HCT116 (cell line): Measurements from ENCODE around the gene AIFM1. TPM values are rescaled to one million over a fixed set of nuclear protein-coding genes. Genes with fewer than 3 reads are reported as not detected.

ENCODE experiments used
- ATAC-seq: fragments of 200-7000 bp; cut with Tn5 transposase; 2 replicates; pipeline ENCODE4 v1.9.1; 2020; ENCODE audit warnings: mild to moderate bottlenecking, moderate library complexity
- BruUV-seq: library from RNA; stranded (reverse); fragments of 400-500 nt; replicated peaks from 2 replicates; lab custom pipeline; 2021; lab: Mats Ljungman, UMichigan
- CTCF ChIA-PET: fragments of 300-600 bp; sonication (Branson Sonifier 250); formaldehyde crosslinking; loops from one replicate; lab custom pipeline; 2021; ENCODE audit warnings: antibody characterized with exemption; lab: Charles Lee
- POLR2A ChIA-PET: fragments of 300-600, 350-600 bp; sonication (Branson Sonifier 250); formaldehyde crosslinking; loops from one replicate; lab custom pipeline; 2021; ENCODE audit warnings: antibody characterized with exemption; lab: Charles Lee
- RAD21 ChIA-PET, 2 experiments: fragments of 300-600 bp; sonication (Branson Sonifier 250); formaldehyde crosslinking; loops; one replicate each; lab custom pipeline; 2023; ENCODE audit warnings: low total read pairs in 2 of 2; ENCODE audit not compliant: uncharacterized antibody in 2 of 2, unreplicated experiment in 2 of 2, low non-redundant PET in 1 of 2; lab: Charles Lee
- DNase-seq: peaks from one replicate; pipeline ENCODE4 v3.0.0-alpha.2; 2010; ENCODE audit warnings: low read depth, low spot score
- H2AFZ ChIP-seq: fragments of 200-600 bp; shearing (Covaris generic), sonication (generic); 2 replicates; pipeline ENCODE4 v1.6.1; 2017; ENCODE audit warnings: low read depth, mixed run types, mixed read lengths, antibody characterized with exemption, low read length; ENCODE audit not compliant: poor library complexity, severe bottlenecking
- H3K27ac ChIP-seq: 2 replicates; pipeline ENCODE4 v1.5.1; 2012; ENCODE audit warnings: low read depth, low read length
- H3K27me3 ChIP-seq: fragments of 200-600 bp; sonication (generic); 2 replicates; pipeline ENCODE4 v1.6.1; 2016; ENCODE audit warnings: mixed run types, low read length, mixed read lengths; ENCODE audit not compliant: insufficient read depth
- H3K36me3 ChIP-seq, 2 experiments: fragments of 200-500 bp in 1 of 2; fragments of 200-600 bp in 1 of 2; sonication (Bioruptor generic) in 1 of 2; sonication (generic) in 1 of 2; 2 replicates each; pipeline versions ENCODE4 v1.5.1 to v1.6.1; 2014 to 2016; ENCODE audit warnings: low read length in 2 of 2, inconsistent platforms in 1 of 2, mixed read lengths in 1 of 2, mixed run types in 1 of 2; ENCODE audit not compliant: insufficient read depth in 2 of 2, control insufficient read depth in 1 of 2
- H3K4me1 ChIP-seq, 2 experiments: fragments of 200-600 bp in 1 of 2; sonication (generic) in 1 of 2; 2 replicates each; pipeline versions ENCODE4 v1.5.1 to v1.6.1; 2012 to 2017; ENCODE audit warnings: low read length in 2 of 2, inconsistent platforms in 1 of 2, mild to moderate bottlenecking in 1 of 2, mixed read lengths in 1 of 2, mixed run types in 1 of 2, moderate library complexity in 1 of 2; ENCODE audit not compliant: insufficient read depth in 2 of 2, control insufficient read depth in 1 of 2
- H3K4me2 ChIP-seq: fragments of 200-600 bp; sonication (generic); 2 replicates; pipeline ENCODE4 v1.6.1; 2017; ENCODE audit warnings: mixed run types, low read length, mixed read lengths
- H3K4me3 ChIP-seq, 2 experiments: fragments of 200-600 bp in 1 of 2; sonication (generic) in 1 of 2; replicated peaks in 1 of 2; 2 replicates each; pipeline ENCODE4 v1.5.1; 2011 to 2016; ENCODE audit warnings: low read length in 2 of 2, control low read depth in 1 of 2, low read depth in 1 of 2, mild to moderate bottlenecking in 1 of 2, mixed read lengths in 1 of 2, mixed run types in 1 of 2
- H3K79me2 ChIP-seq: fragments of 200-600 bp; sonication (generic); 2 replicates; pipeline ENCODE4 v1.6.1; 2017; ENCODE audit warnings: mild to moderate bottlenecking, mixed run types, low read length, moderate library complexity, mixed read lengths; ENCODE audit not compliant: insufficient read depth
- H3K9ac ChIP-seq: fragments of 200-600 bp; sonication (generic); 2 replicates; pipeline ENCODE4 v1.6.1; 2016; ENCODE audit warnings: low read length, mixed read lengths
- H3K9me2 ChIP-seq: fragments of 200-600 bp; sonication (generic), shearing (Covaris generic); 2 replicates; pipeline ENCODE4 v1.6.1; 2017; ENCODE audit warnings: mixed run types, mild to moderate bottlenecking, moderate library complexity; ENCODE audit not compliant: insufficient read depth
- H3K9me3 ChIP-seq, 2 experiments: fragments of 200-500 bp in 1 of 2; fragments of 200-600 bp in 1 of 2; sonication (Bioruptor generic) in 1 of 2; sonication (generic) in 1 of 2; 2 replicates each; pipeline ENCODE4 v1.6.1; 2014 to 2017; ENCODE audit warnings: low read length in 2 of 2, mixed read lengths in 2 of 2, inconsistent platforms in 1 of 2, low read depth in 1 of 2, mild to moderate bottlenecking in 1 of 2, mixed run types in 1 of 2, moderate library complexity in 1 of 2; ENCODE audit not compliant: control insufficient read depth in 1 of 2, insufficient read depth in 1 of 2
- H4K20me1 ChIP-seq: fragments of 200-600 bp; sonication (generic), shearing (Covaris generic); 2 replicates; pipeline ENCODE4 v1.6.1; 2017; ENCODE audit warnings: mixed run types, mild to moderate bottlenecking, moderate library complexity; ENCODE audit not compliant: insufficient read depth
- ATF3 ChIP-seq: IDR thresholded peaks from 2 replicates; pipeline ENCODE4 v1.6.1; 2012
- CBX3 ChIP-seq: IDR thresholded peaks from 2 replicates; pipeline ENCODE4 v1.6.1; 2012; ENCODE audit warnings: low read depth
- EGR1 ChIP-seq: IDR thresholded peaks from 2 replicates; pipeline ENCODE4 v1.6.1; 2012; ENCODE audit warnings: low read depth
- EZH2 ChIP-seq: fragments of 200-600 bp; sonication (generic); IDR thresholded peaks from 2 replicates; pipeline ENCODE4 v1.6.1; 2017; ENCODE audit warnings: antibody characterized with exemption, mixed run types
- FOSL1 ChIP-seq: IDR thresholded peaks from 2 replicates; pipeline ENCODE4 v1.6.1; 2012; ENCODE audit warnings: low read depth
- POLR2A ChIP-seq: IDR thresholded peaks from 2 replicates; pipeline ENCODE4 v1.7.0; 2011; ENCODE audit warnings: borderline replicate concordance; ENCODE audit not compliant: insufficient read depth, insufficient read length; ENCODE audit errors: extremely low read depth
- RAD21 ChIP-seq: IDR thresholded peaks from 2 replicates; pipeline ENCODE4 v1.6.1; 2012; ENCODE audit warnings: low read depth, mild to moderate bottlenecking
- SP1 ChIP-seq: IDR thresholded peaks from 2 replicates; pipeline ENCODE4 v1.6.1; 2012; ENCODE audit warnings: low read depth
- SRF ChIP-seq: IDR thresholded peaks from 2 replicates; pipeline ENCODE4 v1.6.1; 2012; ENCODE audit warnings: low read depth
- YY1 ChIP-seq: IDR thresholded peaks from 2 replicates; pipeline ENCODE4 v1.6.1; 2011; ENCODE audit warnings: low read length, low read depth, moderate library complexity, mild to moderate bottlenecking; ENCODE audit not compliant: insufficient replicate concordance; ENCODE audit errors: extremely low read depth
- ZFX ChIP-seq: fragments of 450-650 bp; IDR thresholded peaks from 2 replicates; pipeline ENCODE4 v1.6.1; 2017
- ZNF274 ChIP-seq: fragments of 200-500 bp; sonication (Bioruptor generic); IDR thresholded peaks from 2 replicates; pipeline ENCODE4 v1.6.1; 2014; ENCODE audit warnings: mild to moderate bottlenecking, low read depth, low read length, inconsistent platforms
- intact Hi-C: fragments of 100-400 bp; cut with micrococcal nuclease; formaldehyde crosslinking; loops from 2 replicates; pipeline ENCODE4 v1.10.0; 2022
- total RNA-seq: library from RNA; stranded (reverse); gene quantifications from one replicate; pipeline ENCODE4 v1.2.1, GENCODE V29; 2021; ENCODE audit not compliant: unreplicated experiment
- TF ChIP-seq, protein P1 (sequence below), 3 experiments: fragments of 200-600 bp in 1 of 3; sonication (generic) in 1 of 3; IDR thresholded peaks in 2 of 3; conservative IDR thresholded peaks in 1 of 3; 2 replicates each; pipeline ENCODE4 v1.5.1; 2012 to 2017; ENCODE audit warnings: low read depth in 2 of 3, low read length in 2 of 3, antibody characterized with exemption in 1 of 3, borderline replicate concordance in 1 of 3, control low read depth in 1 of 3, mild to moderate bottlenecking in 1 of 3, mixed read lengths in 1 of 3, mixed run types in 1 of 3, moderate library complexity in 1 of 3; ENCODE audit not compliant: insufficient read depth in 1 of 3
- TF ChIP-seq, protein P2 (sequence below): IDR thresholded peaks from 2 replicates; pipeline ENCODE4 v1.6.1; 2012; ENCODE audit warnings: low read depth
- TF ChIP-seq, protein P3 (sequence below): IDR thresholded peaks from 2 replicates; pipeline ENCODE4 v1.6.1; 2011; ENCODE audit warnings: mild to moderate bottlenecking, low read length, moderate library complexity; ENCODE audit not compliant: insufficient replicate concordance; ENCODE audit errors: extremely low read depth

Gene AIFM1
- total RNA-seq, 1 experiment from 2014 or later = 50.0 TPM

DNA sequence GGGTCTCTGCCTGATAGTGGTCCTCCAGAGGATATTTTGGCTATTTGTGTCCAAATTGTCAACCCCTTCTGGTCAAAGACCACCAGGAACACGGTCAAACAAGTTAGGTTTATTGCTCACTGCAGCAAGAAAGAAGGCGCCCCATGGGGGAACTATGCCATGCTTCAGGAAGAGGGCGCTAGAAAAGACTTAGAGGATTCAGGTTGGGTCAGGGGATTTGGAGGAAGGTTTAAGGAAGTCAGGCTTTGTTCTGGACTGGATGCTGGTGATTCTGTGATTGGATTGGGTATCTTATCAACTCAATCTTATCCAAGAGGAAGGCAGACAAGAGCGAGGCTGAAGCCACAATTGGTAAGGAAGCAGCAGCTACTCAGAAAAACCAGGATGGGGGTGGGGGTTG is 41.1 kb downstream of the AIFM1 start:
- no TSS peak for BruUV-seq
- no peak overlapping the region for H3K27ac ChIP-seq
- intact Hi-C loops = loop anchor here (10.0 kb wide), 1 partner anchor 50 kb away; no protein-coding TSS in a partner anchor

More for the DNA sequence above, 41.1 kb downstream of the AIFM1 start:
- Histone ChIP-seq H3K9me2 (no peaks in the 10 kb centered on the region), H3K4me1 (peaks cover 6 to 19% of the 10 kb centered on the region in 2 experiments), H4K20me1 (no peaks in the 10 kb centered on the region), H3K4me3 (no peak overlapping the region), H3K4me2 (no peak overlapping the region), H2AFZ (no peak overlapping the region), H3K9me3 (no peaks in the 10 kb centered on the region), H3K9ac (no peak overlapping the region), H3K79me2 (no peaks in the 10 kb centered on the region), H3K27me3 (no peaks in the 10 kb centered on the region), H3K36me3 (no peaks in the 10 kb centered on the region; a peak in 1 of 4 replicates)
- DNase-seq (no peak), ATAC-seq (no peak)
- POLR2A ChIA-PET = no interaction called here
- RAD21 ChIA-PET = no interaction called here
- CTCF ChIA-PET = no interaction called here
- TF ChIP-seq YY1 = no peak
- TF ChIP-seq ATF3 = no peak
- TF ChIP-seq EGR1 = no peak
- no peak for TF ChIP-seq FOSL1
- no peak for TF ChIP-seq CBX3
- TF ChIP-seq EZH2 = no peak
- TF ChIP-seq, protein P1, sequence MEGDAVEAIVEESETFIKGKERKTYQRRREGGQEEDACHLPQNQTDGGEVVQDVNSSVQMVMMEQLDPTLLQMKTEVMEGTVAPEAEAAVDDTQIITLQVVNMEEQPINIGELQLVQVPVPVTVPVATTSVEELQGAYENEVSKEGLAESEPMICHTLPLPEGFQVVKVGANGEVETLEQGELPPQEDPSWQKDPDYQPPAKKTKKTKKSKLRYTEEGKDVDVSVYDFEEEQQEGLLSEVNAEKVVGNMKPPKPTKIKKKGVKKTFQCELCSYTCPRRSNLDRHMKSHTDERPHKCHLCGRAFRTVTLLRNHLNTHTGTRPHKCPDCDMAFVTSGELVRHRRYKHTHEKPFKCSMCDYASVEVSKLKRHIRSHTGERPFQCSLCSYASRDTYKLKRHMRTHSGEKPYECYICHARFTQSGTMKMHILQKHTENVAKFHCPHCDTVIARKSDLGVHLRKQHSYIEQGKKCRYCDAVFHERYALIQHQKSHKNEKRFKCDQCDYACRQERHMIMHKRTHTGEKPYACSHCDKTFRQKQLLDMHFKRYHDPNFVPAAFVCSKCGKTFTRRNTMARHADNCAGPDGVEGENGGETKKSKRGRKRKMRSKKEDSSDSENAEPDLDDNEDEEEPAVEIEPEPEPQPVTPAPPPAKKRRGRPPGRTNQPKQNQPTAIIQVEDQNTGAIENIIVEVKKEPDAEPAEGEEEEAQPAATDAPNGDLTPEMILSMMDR (IDR thresholded peaks at IDR 0.05 in 2 of 3, conservative IDR thresholded peaks at IDR 0.05 in 1 of 3; ENCODE audit: borderline replicate concordance in 1 of 3, insufficient read depth in 1 of 3, low read depth in 2 of 3, low read length in 2 of 3) = no peak
- no peak for TF ChIP-seq SRF
- TF ChIP-seq SP1 = no peak
- TF ChIP-seq RAD21 = no peak
- TF ChIP-seq POLR2A = no peak
- TF ChIP-seq, protein P2, sequence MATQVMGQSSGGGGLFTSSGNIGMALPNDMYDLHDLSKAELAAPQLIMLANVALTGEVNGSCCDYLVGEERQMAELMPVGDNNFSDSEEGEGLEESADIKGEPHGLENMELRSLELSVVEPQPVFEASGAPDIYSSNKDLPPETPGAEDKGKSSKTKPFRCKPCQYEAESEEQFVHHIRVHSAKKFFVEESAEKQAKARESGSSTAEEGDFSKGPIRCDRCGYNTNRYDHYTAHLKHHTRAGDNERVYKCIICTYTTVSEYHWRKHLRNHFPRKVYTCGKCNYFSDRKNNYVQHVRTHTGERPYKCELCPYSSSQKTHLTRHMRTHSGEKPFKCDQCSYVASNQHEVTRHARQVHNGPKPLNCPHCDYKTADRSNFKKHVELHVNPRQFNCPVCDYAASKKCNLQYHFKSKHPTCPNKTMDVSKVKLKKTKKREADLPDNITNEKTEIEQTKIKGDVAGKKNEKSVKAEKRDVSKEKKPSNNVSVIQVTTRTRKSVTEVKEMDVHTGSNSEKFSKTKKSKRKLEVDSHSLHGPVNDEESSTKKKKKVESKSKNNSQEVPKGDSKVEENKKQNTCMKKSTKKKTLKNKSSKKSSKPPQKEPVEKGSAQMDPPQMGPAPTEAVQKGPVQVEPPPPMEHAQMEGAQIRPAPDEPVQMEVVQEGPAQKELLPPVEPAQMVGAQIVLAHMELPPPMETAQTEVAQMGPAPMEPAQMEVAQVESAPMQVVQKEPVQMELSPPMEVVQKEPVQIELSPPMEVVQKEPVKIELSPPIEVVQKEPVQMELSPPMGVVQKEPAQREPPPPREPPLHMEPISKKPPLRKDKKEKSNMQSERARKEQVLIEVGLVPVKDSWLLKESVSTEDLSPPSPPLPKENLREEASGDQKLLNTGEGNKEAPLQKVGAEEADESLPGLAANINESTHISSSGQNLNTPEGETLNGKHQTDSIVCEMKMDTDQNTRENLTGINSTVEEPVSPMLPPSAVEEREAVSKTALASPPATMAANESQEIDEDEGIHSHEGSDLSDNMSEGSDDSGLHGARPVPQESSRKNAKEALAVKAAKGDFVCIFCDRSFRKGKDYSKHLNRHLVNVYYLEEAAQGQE = no peak
- no peak for TF ChIP-seq ZNF274
- TF ChIP-seq, protein P3, sequence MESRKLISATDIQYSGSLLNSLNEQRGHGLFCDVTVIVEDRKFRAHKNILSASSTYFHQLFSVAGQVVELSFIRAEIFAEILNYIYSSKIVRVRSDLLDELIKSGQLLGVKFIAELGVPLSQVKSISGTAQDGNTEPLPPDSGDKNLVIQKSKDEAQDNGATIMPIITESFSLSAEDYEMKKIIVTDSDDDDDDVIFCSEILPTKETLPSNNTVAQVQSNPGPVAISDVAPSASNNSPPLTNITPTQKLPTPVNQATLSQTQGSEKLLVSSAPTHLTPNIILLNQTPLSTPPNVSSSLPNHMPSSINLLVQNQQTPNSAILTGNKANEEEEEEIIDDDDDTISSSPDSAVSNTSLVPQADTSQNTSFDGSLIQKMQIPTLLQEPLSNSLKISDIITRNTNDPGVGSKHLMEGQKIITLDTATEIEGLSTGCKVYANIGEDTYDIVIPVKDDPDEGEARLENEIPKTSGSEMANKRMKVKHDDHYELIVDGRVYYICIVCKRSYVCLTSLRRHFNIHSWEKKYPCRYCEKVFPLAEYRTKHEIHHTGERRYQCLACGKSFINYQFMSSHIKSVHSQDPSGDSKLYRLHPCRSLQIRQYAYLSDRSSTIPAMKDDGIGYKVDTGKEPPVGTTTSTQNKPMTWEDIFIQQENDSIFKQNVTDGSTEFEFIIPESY = no peak
- TF ChIP-seq ZFX = no peak
